ENCODE results near the gene NFE2L1. TPM values are rescaled to one million over a fixed set of nuclear protein-coding genes. Genes with fewer than 3 reads are reported as not detected.
"Not testable (repeated sequence)": the region's sequence is repeated elsewhere in the genome, so short reads cannot be mapped to it uniquely, and the experiment has no call there.

NFE2L1 gene
- total RNA-seq, 3 donors from 2014 or later = 182 to 275 (median 247) TPM

DNA sequence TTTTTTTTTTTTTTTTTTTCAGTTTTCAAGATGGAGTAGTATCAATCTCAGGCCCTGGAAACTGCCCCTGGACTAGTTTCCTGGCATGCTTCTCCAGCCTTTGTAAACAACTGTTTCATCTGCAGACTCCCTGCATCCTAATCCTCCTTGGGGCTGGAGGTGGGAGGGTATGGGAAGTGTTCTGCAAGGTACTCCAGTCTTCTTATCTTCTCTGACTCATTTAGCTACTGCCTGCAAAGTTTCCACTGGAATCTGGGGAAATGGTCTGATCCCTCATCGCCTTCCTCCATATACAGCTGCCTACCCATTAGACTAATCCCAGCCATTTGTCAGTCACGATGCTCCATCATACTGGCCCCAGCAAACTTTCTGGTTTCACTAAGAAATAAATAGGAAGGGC is 32.0 kb upstream of the NFE2L1 start:
- peaks cover 6% of the 10 kb centered on the region for H3K4me1 ChIP-seq (ENCODE audit: low read depth)
- H3K4me3 ChIP-seq = no peak overlapping the region
- no peak for ATAC-seq
- H3K36me3 ChIP-seq (ENCODE audit: low read depth) = no peaks in the 10 kb centered on the region
- no peak for TF ChIP-seq CTCF (IDR thresholded peaks at IDR 0.05)
- no peaks in the 10 kb centered on the region for H3K9me3 ChIP-seq
- intact Hi-C loops (cut with DNase I, micrococcal nuclease) = no loop called here
- DNase-seq = no peak

GRCh38 chr17:48017817-48018158 is 30.4 kb upstream of the NFE2L1 start:
- H3K4me3 ChIP-seq; H3K4me1 ChIP-seq (ENCODE audit: low read depth); H3K9me3 ChIP-seq; H3K36me3 ChIP-seq (ENCODE audit: low read depth); intact Hi-C loops (cut with DNase I, micrococcal nuclease); ATAC-seq; DNase-seq: not testable (repeated sequence)

GRCh38 chr17:48021934-48022333 is 26.2 kb upstream of the NFE2L1 start:
- peaks cover 33% of the 10 kb centered on the region for H3K4me1 ChIP-seq (ENCODE audit: low read depth)
- intact Hi-C loops (cut with DNase I, micrococcal nuclease) = no loop called here
- no peaks in the 10 kb centered on the region for H3K36me3 ChIP-seq (ENCODE audit: low read depth)
- ATAC-seq (no peak), DNase-seq (no peak)
- no peak overlapping the region for H3K4me3 ChIP-seq
- H3K9me3 ChIP-seq = no peaks in the 10 kb centered on the region
- TF ChIP-seq CTCF (IDR thresholded peaks at IDR 0.05) = no peak

- no peaks in the 10 kb centered on the region for H3K9me3 ChIP-seq
- no peaks in the 10 kb centered on the region for H3K36me3 ChIP-seq (ENCODE audit: low read depth)
- intact Hi-C loops (cut with DNase I, micrococcal nuclease) = no loop called here
- ATAC-seq (no peak), DNase-seq (no peak)
- H3K4me1 ChIP-seq (ENCODE audit: low read depth) = peaks cover 34% of the 10 kb centered on the region
- H3K4me3 ChIP-seq = no peak overlapping the region
- TF ChIP-seq CTCF (IDR thresholded peaks at IDR 0.05) = no peak
Measured at GRCh38 chr17:48022901-48023300, 25.3 kb upstream of the NFE2L1 start.

DNA sequence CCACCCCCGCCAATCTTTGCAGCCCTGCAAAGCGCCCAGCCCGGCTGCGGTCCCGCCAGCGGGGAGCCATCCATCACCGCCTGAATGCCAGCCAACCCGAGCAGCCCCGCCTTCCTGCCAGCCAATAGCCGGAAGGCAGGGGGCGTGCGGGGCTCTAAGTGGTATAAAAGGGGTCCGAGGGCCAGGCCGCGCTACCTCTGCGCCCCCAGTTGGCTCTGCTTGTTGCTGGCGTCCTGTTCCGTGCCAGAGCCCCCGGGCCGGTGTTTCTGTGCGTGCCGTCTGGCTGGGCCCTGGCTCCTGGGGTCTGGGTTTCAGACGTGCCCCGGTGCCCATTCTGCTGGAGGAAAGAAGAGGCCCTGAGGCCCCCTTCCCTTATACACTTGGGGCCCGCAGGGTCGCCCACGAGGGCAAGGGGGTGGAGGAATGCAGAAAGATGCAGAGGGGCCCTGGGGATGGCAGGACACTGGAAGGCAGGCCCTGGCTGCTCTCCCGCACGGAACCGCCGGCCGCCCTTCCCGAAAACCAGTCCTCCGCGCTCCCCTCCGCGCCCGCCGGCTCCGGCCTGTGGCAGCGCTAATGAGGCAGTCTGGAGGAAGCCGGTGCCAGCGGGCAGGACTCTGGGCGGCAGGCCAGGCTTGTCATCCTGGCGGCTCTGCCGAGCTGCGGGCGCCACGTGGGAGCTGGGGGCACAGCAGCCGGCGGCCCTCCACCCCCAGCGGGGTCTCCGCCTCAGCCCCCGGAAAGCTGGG is 24.6 kb upstream of the NFE2L1 start:
- TF ChIP-seq CTCF (IDR thresholded peaks at IDR 0.05) = peak; percentile 7
- Histone ChIP-seq H3K4me3 (no peak overlapping the region), H3K4me1 (ENCODE audit: low read depth) (peaks cover 34% of the 10 kb centered on the region), H3K9me3 (no peaks in the 10 kb centered on the region), H3K36me3 (ENCODE audit: low read depth) (no peaks in the 10 kb centered on the region)
- ATAC-seq (peak; percentile 56), DNase-seq (peak; percentile 82 to 88 (median 85))
- intact Hi-C loops (cut with DNase I, micrococcal nuclease) = no loop called here

GRCh38 chr17:48024149-48025039 is 23.8 kb upstream of the NFE2L1 start:
- Histone ChIP-seq H3K4me1 (ENCODE audit: low read depth) (peaks cover 34% of the 10 kb centered on the region), H3K9me3 (no peaks in the 10 kb centered on the region), H3K4me3 (no peak overlapping the region), H3K36me3 (ENCODE audit: low read depth) (no peaks in the 10 kb centered on the region)
- no peak for TF ChIP-seq CTCF (IDR thresholded peaks at IDR 0.05)
- ATAC-seq = peak; percentile 40
- DNase-seq = peak; percentile 75 to 83 (median 79)
- intact Hi-C loops (cut with DNase I, micrococcal nuclease) = loop anchor here in 1 of 2 donors (5.0 kb wide), 2 partner anchors 48 to 108 kb away; no protein-coding TSS in a partner anchor

Measured in mucosa of descending colon (tissue), 3 donors.